Fibroblast of skin of right biceps (primary cell): ENCODE data around the gene GSK3B.
"Not testable (repeated sequence)": the region's sequence is repeated elsewhere in the genome, so short reads cannot be mapped to it uniquely, and the experiment has no call there.

Source experiments
- DNase-seq: peaks from one replicate; pipeline ENCODE4 v3.0.0-alpha.2; 2013

Gene GSK3B

DNA sequence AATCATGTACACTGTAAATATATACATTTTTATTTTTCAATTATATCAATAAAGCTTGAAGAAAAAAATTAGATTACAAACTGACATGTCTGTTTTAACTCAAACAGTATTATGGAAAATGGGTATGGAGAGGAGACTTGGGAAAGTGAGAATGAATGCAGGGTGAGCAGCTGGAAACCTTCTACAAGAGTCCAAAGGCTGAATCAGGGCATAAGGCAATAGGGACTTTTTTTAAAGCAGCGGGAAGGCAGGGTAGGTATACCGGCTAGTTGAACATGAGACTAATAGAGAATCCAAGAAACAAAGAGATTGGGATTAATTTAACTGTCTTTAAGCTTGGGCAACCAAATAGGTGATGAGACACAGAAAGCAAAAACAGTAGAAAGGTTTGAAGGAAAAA, 167.1 kb downstream of the GSK3B start:
- no peak for DNase-seq

DNA sequence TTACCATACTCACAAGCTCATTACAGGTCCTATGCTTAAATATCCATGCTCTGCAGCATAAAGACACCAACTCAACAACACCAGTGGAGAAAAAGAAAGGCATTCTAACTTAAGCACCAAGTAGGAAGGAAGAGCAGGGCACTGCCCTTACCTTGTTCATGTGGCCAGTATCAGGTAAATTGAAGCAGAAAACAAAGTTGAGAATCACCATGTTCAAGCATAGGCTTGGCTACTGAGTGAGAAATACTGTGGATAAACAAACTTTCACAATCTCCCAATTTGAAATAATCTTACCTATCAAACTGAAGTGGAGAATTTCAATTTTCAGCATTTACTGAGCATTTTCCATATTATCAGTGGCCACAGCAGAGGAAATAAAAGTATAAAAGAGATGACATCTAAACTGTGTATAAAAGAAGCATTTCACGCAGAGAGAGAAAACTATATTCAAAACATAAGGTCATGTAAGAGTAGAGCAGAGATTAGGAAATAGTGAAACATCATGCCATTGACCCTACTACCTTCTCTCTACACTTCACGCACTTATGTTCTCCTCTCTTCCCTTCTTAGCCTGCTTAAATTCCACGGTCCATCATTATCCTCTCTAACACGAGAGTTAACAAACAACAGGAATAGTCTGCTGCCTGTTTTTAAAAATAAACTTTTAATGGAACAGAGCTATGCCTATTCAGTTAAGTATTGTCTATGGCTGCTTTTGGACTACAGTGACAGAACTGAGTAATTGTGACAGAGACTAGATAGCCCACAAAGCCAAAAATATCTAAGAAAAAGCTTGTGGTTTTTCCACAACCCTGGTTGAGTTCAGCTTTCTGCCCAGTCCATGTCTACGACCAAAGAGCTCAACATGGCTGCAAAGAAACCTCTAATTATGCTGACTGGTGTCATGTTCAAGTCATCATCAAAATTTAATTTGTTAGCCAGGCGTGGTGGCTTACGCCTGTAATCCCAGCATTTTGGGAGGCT, 169.8 kb downstream of the GSK3B start:
- DNase-seq = no peak

GRCh38 chr3:119918992-119919933, 175.0 kb downstream of the GSK3B start:
- no peak for DNase-seq

DNA sequence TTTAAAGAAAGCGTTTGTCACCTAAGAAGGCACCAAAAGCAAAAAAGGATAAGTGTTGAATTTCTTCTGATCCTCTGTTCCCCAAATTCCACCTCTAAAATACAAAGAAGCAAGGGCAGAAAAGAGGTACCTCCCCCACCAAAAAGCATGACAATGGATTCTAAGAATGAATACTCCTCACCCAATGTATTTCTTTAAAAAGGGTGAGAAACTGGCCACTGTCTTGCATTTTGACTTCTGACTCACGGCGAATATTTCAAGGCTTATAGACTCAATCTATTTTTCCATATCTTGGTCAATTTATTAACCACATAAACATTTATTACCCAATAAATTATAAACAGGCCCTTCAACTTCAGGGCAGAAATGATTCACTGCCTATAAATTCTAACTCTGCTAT, 181.2 kb downstream of the GSK3B start:
- DNase-seq = peak; percentile 73

DNA sequence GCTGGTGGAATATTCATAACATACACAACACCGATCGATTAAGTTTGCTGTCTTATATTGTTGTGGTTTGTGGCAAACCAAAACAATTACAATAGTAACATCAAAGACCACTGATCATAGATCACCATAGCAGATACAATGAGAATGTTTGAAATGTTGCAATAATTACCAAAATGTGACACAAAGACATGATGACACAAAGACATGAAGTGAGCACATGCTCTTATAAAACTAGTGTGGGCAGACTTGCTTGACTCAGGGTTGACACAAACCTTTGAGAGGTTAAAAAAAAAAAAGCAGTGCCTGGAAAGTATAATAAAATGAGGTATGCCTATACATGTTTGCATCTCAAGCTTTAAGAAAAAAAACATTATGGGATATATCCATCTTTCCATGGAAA, 182.0 kb downstream of the GSK3B start:
- peak; percentile 20 for DNase-seq

DNA sequence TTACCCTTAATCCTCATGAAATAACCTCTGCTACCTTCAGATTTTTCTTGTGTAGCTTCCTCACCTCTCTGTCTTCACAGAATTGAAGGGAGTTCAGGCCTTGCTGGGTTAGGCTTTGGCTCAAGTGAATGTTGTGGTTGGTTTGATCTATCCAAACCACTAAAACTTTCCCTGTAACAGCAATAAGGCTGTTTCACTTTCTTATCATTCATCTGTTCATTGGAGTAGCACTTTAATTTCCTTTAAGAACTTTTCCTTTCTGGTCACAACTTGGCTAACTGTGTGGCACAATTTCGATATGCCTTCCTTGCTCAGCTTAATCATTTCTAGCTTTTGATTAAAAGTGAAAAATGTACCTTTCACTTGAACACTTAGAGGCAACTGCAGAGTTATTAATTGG, 182.5 kb downstream of the GSK3B start:
- no peak for DNase-seq

GRCh38 chr3:119902061-119902460, 192.2 kb downstream of the GSK3B start:
- DNase-seq = no peak

GRCh38 chr3:119901148-119901547, 193.1 kb downstream of the GSK3B start:
- no peak for DNase-seq

DNA sequence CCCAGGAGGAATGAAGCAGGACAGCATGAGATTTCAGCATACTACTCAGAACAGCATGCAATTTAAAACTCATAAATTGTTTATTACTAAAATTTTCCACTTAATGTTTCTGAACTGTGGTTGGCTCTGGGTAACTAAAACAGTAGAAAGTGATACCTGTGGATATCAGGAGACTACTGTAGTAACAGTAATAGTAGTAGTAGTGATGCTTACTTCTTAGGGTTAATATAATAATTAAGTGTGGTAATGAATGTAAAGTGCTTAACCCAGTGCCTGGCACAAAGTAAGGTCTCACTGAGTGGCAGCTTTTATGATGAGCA, 195.1 kb downstream of the GSK3B start:
- no peak for DNase-seq

- peak; percentile 44 for DNase-seq
These were observed 195.6 kb downstream of the GSK3B start for GRCh38 chr3:119898478-119899191.

- DNase-seq = no peak
These were observed 200.1 kb downstream of the GSK3B start for GRCh38 chr3:119894195-119894594.

GRCh38 chr3:119893769-119894168, 200.5 kb downstream of the GSK3B start:
- no peak for DNase-seq

DNA sequence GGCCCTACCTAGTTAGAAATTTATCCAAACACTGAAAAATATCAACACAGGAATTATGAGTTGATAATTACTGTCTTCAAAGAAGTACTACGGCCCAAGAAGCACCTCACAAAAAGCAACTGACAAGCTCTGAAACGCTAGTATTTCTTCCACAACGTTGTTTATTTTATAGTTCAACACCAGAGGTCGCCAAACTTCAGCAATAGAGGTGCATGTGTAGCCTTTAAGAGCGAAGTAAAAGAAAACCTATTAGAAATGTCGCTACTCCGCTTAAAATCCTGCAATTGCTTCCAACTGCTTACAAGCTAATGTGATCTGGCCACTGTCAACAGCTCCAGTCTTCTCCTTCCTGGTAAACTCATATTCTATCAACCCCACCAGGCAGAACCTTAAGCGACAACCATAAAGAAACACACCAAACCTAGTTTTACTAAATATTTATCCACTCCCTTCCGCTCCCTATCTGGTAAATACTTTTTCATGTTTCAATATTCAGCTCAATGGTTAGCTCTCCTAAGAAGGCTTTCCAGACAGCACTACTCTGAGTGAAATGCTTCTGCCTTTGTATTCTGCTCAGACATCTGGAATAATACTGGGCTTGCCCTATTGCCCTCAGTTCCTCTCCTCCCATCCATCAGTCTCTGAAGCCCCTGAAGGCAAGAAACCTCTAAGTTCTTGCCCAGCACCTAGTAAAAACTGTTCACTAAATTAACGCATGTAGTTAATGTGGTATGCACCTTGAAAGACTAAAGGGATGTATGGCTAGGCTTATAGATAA, 202.1 kb downstream of the GSK3B start:
- peak; percentile 70 for DNase-seq

- not testable (repeated sequence) for DNase-seq
These were observed 205.6 kb downstream of the GSK3B start for GRCh38 chr3:119888681-119889080.

DNA sequence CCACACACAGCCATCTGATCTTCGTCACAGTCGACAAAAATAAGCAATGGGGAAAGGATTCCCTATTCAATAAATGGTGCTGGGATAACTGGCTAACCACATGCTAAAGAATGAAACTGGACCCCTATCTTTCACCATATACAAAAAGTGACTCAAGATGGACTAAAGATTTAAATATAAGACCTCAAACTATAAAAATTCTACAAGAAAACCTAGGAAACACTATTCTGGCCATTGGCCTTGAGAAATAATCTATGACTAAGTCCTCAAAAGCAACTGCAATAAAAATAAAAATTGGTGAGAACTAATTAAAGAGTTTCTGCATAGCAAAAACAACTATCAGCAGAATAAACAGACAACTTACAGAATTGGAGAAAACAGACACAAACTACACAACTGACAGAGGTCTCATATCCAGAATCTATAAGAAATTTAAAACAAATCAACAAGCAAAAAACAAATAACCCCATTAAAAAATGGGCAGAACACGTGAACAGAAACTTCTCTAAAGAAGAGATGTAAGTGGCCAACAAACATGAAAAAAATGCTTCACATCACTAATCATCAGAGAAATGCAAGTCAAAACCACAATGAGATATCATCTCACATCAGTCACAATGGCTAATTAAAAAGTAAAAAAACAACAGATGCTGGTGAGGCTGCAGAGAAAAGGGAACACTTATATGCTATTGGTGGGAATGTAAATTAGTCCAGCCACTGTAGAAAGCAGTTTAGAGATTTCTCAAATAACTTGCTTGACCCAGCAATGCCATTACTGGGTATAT, 208.3 kb downstream of the GSK3B start:
- peak; percentile 34 for DNase-seq

DNA sequence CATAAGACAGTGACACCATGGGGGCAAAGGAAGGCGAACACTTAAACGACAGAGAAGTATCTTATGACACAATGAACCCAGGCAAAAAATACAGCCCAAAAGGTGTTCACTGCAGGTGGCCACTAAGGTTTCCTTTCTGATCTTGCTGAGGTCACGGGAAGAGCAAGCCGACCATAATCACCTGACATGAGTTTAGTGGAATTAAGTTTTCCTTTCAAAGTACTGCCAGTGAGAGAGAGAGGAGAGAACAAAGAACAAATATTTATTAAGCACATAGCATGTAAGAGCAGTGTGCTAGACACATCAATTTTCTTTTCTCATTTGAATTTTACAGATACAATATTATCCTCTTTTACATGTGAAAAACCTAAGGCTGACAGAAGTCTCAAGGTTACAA, 210.1 kb downstream of the GSK3B start:
- DNase-seq = no peak

DNA sequence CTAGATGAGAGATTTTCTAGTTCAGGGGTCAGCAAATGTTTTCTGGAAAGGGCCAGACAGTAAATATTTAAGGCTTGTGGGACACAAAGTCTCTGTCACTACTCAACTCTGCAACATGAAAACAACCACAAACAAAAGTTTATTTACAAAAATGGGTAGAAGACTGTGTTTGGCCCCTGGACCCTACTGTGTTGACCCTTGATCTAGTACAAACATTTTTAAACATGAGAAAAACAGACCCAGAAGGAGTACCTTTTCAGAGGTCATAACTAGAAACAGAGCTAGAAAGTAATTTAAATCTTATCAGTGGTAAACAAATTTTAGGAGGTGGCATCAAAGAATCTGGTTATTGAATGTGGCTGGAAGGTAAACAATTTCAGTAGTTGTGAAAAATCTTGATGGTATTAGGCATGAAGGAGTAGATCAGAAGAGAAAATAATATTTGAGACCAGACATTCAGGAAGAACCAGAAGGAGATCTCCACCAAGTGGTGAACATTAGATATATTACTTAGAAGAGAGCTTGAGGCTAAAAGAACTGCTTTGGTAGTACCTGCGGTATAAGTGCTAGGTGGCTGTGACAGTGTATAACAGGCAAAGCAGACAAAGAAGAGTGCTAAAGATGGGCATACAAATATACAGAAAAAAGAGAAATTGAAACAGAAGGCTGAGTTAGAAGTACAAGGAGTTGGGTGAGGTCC, 210.6 kb downstream of the GSK3B start:
- DNase-seq = no peak

- DNase-seq = peak; percentile 9
These were observed 213.3 kb downstream of the GSK3B start for GRCh38 chr3:119880966-119881365.

- DNase-seq = no peak
These were observed 220.6 kb downstream of the GSK3B start for GRCh38 chr3:119873646-119874045.

GRCh38 chr3:119872773-119873172, 221.5 kb downstream of the GSK3B start:
- no peak for DNase-seq

DNA sequence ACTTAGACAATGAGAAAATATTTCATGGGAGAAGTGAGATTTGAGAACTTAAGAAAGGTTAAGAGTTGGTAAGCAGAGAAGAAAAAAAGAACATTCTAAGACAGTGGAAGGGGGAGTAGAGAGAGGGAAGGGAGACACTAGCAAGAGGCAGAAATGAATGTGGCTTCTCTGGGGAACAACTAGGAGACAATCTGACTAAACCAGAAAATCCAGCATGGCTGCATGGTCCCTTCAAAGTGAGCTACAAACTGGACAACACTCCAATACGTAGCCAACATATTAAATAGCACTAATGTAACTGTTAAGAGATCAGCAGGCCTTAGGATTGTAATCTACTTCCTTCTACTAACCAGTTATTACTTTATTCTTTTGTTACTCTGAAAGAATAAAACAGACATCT, 222.7 kb downstream of the GSK3B start:
- DNase-seq = no peak
